GM12878 (cell line): Measurements from ENCODE around the gene TGFBR1. TPM values are rescaled to one million over a fixed set of nuclear protein-coding genes. Genes with fewer than 3 reads are reported as not detected.

Experiments used
- ATAC-seq: fragments of 200-7000 bp; cut with Tn5 transposase; 3 replicates; pipeline ENCODE4 v1.9.1; 2020; ENCODE audit warnings: mild to moderate bottlenecking, moderate library complexity
- BruUV-seq: library from RNA; stranded (reverse); fragments of 400-500 nt; replicated peaks from 2 replicates; lab custom pipeline; 2021; lab: Mats Ljungman, UMichigan
- CTCF ChIA-PET: fragments of 300-600 bp; sonication (Branson Sonifier 250); formaldehyde crosslinking; extraction: SDS; loops from one replicate; lab custom pipeline; 2021; ENCODE audit warnings: inconsistent platforms; lab: Yijun Ruan, JAX
- POLR2A ChIA-PET: fragments of 350-600 bp; formaldehyde crosslinking; extraction: SDS; loops from one replicate; lab custom pipeline; 2021; ENCODE audit warnings: inconsistent platforms; lab: Charles Lee
- RAD21 ChIA-PET: fragments of 300-600 bp; sonication (Branson Sonifier 250); formaldehyde crosslinking; loops from one replicate; lab custom pipeline; 2023; ENCODE audit warnings: antibody characterized with exemption; ENCODE audit not compliant: unreplicated experiment; lab: Charles Lee
- SMC1A ChIA-PET: fragments of 300-600 bp; sonication (Branson Sonifier 250); formaldehyde crosslinking; loops from one replicate; lab custom pipeline; 2023; ENCODE audit not compliant: unreplicated experiment, uncharacterized antibody; lab: Charles Lee
- DNase-seq: peaks from one replicate; pipeline ENCODE4 v3.0.0-alpha.2; 2011; ENCODE audit warnings: low read depth, low spot score
- FAIRE-seq: peaks from 3 replicates; lab custom pipeline; 2011; peaks lifted over from hg19 to GRCh38; lab: Jason Lieb, UNC
- H2AFZ ChIP-seq: 2 replicates; pipeline ENCODE4 v1.6.0; 2011; ENCODE audit warnings: low read depth, low read length, control low read depth; ENCODE audit not compliant: control insufficient read depth
- H3K27ac ChIP-seq: 2 replicates; pipeline ENCODE4 v1.5.1; 2011; ENCODE audit warnings: control low read depth; ENCODE audit not compliant: control insufficient read depth, insufficient read depth
- H3K27me3 ChIP-seq, 2 experiments: replicated peaks in 1 of 2; 2 replicates each; pipeline versions ENCODE4 v1.6.0 to v1.6.1; 2011; ENCODE audit warnings: low read length in 1 of 2; ENCODE audit not compliant: control insufficient read depth in 2 of 2, insufficient read depth in 2 of 2
- H3K36me3 ChIP-seq, 2 experiments: 2 replicates each; pipeline ENCODE4 v1.5.1; 2011; ENCODE audit warnings: low read length in 1 of 2; ENCODE audit not compliant: control insufficient read depth in 2 of 2, insufficient read depth in 2 of 2
- H3K4me1 ChIP-seq: 2 replicates; pipeline ENCODE4 v1.6.1; 2011; ENCODE audit warnings: mild to moderate bottlenecking, low read length, moderate library complexity, mixed read lengths; ENCODE audit not compliant: control insufficient read depth, insufficient read depth
- H3K4me2 ChIP-seq: 2 replicates; pipeline ENCODE4 v1.6.0; 2011; ENCODE audit warnings: control low read depth; ENCODE audit not compliant: control insufficient read depth, insufficient read depth
- H3K4me3 ChIP-seq: fragments of 200-600 bp; sonication (generic); 2 replicates; pipeline ENCODE4 v1.5.1; 2016
- H3K79me2 ChIP-seq: 2 replicates; pipeline ENCODE4 v1.6.0; 2011; ENCODE audit warnings: low read length; ENCODE audit not compliant: control insufficient read depth, insufficient read depth
- H3K9ac ChIP-seq: 2 replicates; pipeline ENCODE4 v1.8.0; 2011; ENCODE audit warnings: low read length, control low read depth, mixed read lengths; ENCODE audit not compliant: control insufficient read depth, insufficient read depth
- H3K9me3 ChIP-seq: replicated peaks from 3 replicates; pipeline ENCODE4 v1.5.1; 2011; ENCODE audit warnings: mild to moderate bottlenecking, low read length; ENCODE audit not compliant: control insufficient read depth, insufficient read depth
- H4K20me1 ChIP-seq: 2 replicates; pipeline ENCODE4 v1.6.0; 2011; ENCODE audit not compliant: control insufficient read depth, insufficient read depth
- CBFB ChIP-seq: IDR thresholded peaks from 2 replicates; pipeline ENCODE4 v1.6.1; 2016; ENCODE audit warnings: antibody characterized with exemption, low read depth
- CHD1 ChIP-seq: IDR thresholded peaks from 2 replicates; pipeline ENCODE4 v1.6.1; 2012; ENCODE audit warnings: low read depth, low read length, improper control_type of control experiment
- EED ChIP-seq: sonication (generic); IDR thresholded peaks from 2 replicates; pipeline ENCODE4 v1.6.1; 2016; ENCODE audit warnings: antibody characterized with exemption, low read depth
- HDAC6 ChIP-seq: fragments of 200-600 bp; sonication (generic); IDR thresholded peaks from one replicate; pipeline ENCODE4 v1.8.0; 2017; ENCODE audit warnings: antibody characterized with exemption; ENCODE audit not compliant: unreplicated experiment
- RBBP5 ChIP-seq: fragments of 200-600 bp; sonication (generic); conservative IDR thresholded peaks from 2 replicates; pipeline ENCODE4 v1.6.1; 2016
- RUNX3 ChIP-seq: IDR thresholded peaks from 2 replicates; pipeline ENCODE4 v1.6.1; 2012; ENCODE audit warnings: low read length, inconsistent platforms
- SP1 ChIP-seq: IDR thresholded peaks from one replicate; pipeline ENCODE4 v1.6.1; 2011; ENCODE audit warnings: low read depth, low read length
- STAT1 ChIP-seq: fragments of 450-650 bp; conservative IDR thresholded peaks from 2 replicates; pipeline ENCODE4 v1.6.1; 2014; ENCODE audit warnings: antibody characterized with exemption, mild to moderate bottlenecking
- TCF3 ChIP-seq: IDR thresholded peaks from 2 replicates; pipeline ENCODE4 v1.6.1; 2012; ENCODE audit warnings: low read depth, mild to moderate bottlenecking, low read length, borderline replicate concordance; ENCODE audit not compliant: insufficient read depth
- ZSCAN29 ChIP-seq: fragments of 450-650 bp; IDR thresholded peaks from 2 replicates; pipeline ENCODE4 v1.6.1; 2017; ENCODE audit warnings: mild to moderate bottlenecking, moderate library complexity
- ZZZ3 ChIP-seq: IDR thresholded peaks from 2 replicates; pipeline ENCODE4 v1.6.1; 2011; ENCODE audit warnings: low read depth; ENCODE audit not compliant: control insufficient read depth, insufficient read length
- WGBS: methylation state at CpG from one replicate; pipeline ENCODE4 v1.1.6; 2016; ENCODE audit warnings: low lambda C conversion rate; ENCODE audit not compliant: insufficient replicate concordance, insufficient coverage; ENCODE audit errors: missing lambda C conversion rate; 5-methylcytosine and 5-hydroxymethylcytosine counted together
- in situ Hi-C: fragments of 300-500 bp; cut with MboI; formaldehyde crosslinking; loops from 9 replicates; pipeline ENCODE4 v1.14.3; 2018; ENCODE audit warnings: mixed read lengths
- intact Hi-C: fragments of 100-400 bp; cut with micrococcal nuclease; formaldehyde crosslinking; loops from one replicate; pipeline ENCODE4 v1.14.2; 2022; ENCODE audit not compliant: unreplicated experiment
- polyA plus RNA-seq, 11 experiments: library from polyadenylated mRNA; depleted of rRNA in 4 of 11; unstranded in 6 of 11; stranded (reverse) in 5 of 11; fragments of >200 nt; fragmentation: Nextera tagmentation in 4 of 11; fragmentation: Illumina TruSeq in 1 of 11; extraction: Ambion mirVana in 4 of 11; extraction: Trizol in 1 of 11; gene quantifications; 1 replicate in 1 of 11; 2 replicates in 10 of 11; pipeline versions ENCODE4 v1.2.1 to v1.2.3, GENCODE V29; 2011 to 2016; ENCODE audit warnings: inconsistent platforms in 2 of 11, missing spikeins in 2 of 11, low read depth in 1 of 11
- total RNA-seq, 4 experiments: library from RNA; depleted of rRNA in 3 of 4; stranded (reverse); fragments of >200 nt in 3 of 4; fragmentation: Illumina TruSeq in 1 of 4; extraction: Trizol in 1 of 4; gene quantifications; 2 replicates each; pipeline versions ENCODE4 v1.2.1 to v1.2.3, GENCODE V29; 2013 to 2021
- TF ChIP-seq, protein P1 (sequence below): IDR thresholded peaks from 2 replicates; pipeline ENCODE4 v1.6.1; 2012; ENCODE audit warnings: low read depth, low read length, improper control_type of control experiment
- TF ChIP-seq, protein P2 (sequence below): IDR thresholded peaks from 2 replicates; pipeline ENCODE4 v1.6.1; 2011; ENCODE audit warnings: borderline replicate concordance, low read depth, mild to moderate bottlenecking, moderate library complexity, low read length; ENCODE audit not compliant: insufficient read depth, poor library complexity, severe bottlenecking

Gene TGFBR1
- total and polyA plus RNA-seq, 10 of the 15 experiments (the other 5 are each of a cell fraction or from before 2014, with no cell fraction given), result 2.9 to 27.2 (median 16.6) TPM

DNA sequence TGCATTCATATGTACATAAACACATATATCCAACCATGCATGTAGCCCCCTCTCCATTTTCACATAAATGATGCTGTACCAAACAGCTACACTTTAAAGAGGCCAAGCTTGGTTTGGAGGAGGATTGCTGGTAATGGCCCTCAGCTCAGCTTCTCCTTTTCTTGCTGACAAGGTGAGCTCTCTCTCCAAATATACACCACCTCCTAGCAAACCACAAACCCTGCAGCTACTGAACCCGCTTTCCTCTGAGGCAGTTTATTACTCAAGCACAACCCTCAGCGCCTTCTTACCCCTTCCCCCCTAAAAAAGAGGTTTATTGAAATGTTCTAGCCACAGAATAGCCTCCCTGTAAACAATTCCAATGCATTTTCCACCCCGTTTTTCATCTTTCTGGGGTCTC, 62.8 kb downstream of the TGFBR1 start:
- no peaks in the 10 kb centered on the region for H4K20me1 ChIP-seq
- no peak overlapping the region for H3K4me3 ChIP-seq
- in situ Hi-C loops (loop anchor here (10.0 kb wide), 3 partner anchors 1047 to 1267 kb away; no protein-coding TSS in a partner anchor), intact Hi-C loops (loop anchor here (5.0 kb wide), 1 partner anchor 1050 kb away; no protein-coding TSS in a partner anchor)
- no TSS peak for BruUV-seq
- FAIRE-seq (peak; percentile 13), DNase-seq (no peak), ATAC-seq (peak; percentile 62)
- H3K27me3 ChIP-seq, result no peaks in the 10 kb centered on the region
- CTCF ChIA-PET, result interaction anchor here (0.6 to 7.1 kb wide), 9 partner anchors 9 to 1428 kb away, joined by 3 to 131 read pairs (median 5); no protein-coding TSS in a partner anchor
- H3K27ac ChIP-seq, result no peak overlapping the region
- peaks cover 16% of the 10 kb centered on the region for H3K4me1 ChIP-seq
- no peak overlapping the region for H3K9ac ChIP-seq
- 0 out of 2 replicates have a peak overlapping the region, but pooled peaks have one; percentile 28 for H3K4me2 ChIP-seq
- no peak for TF ChIP-seq CHD1
- TF ChIP-seq RUNX3, result peak; percentile 91
- 0 out of 2 replicates have a peak, but pooled peaks have one; percentile 50 for TF ChIP-seq CBFB
- 19% methylated on average over 3 of the region's 3 CpGs for WGBS
- POLR2A ChIA-PET, result interaction anchor here (1.2 to 1.9 kb wide), 2 partner anchors 14 to 49 kb away, joined by 3 to 9 read pairs; no protein-coding TSS in a partner anchor
- no peak overlapping the region for H2AFZ ChIP-seq
- no peaks in the 10 kb centered on the region for H3K79me2 ChIP-seq
- no peaks in the 10 kb centered on the region for H3K36me3 ChIP-seq
- RAD21 ChIA-PET, result interaction anchor here (1.3 to 7.1 kb wide), 3 partner anchors 14 to 73 kb away, joined by 3 to 147 read pairs (median 5); partner anchors contain the start of genes ALG2 and SEC61B
- no peaks in the 10 kb centered on the region for H3K9me3 ChIP-seq
- SMC1A ChIA-PET, result interaction anchor here (0.5 to 9.2 kb wide), 7 partner anchors 10 to 69 kb away, joined by 3 to 150 read pairs (median 4); no protein-coding TSS in a partner anchor

DNA sequence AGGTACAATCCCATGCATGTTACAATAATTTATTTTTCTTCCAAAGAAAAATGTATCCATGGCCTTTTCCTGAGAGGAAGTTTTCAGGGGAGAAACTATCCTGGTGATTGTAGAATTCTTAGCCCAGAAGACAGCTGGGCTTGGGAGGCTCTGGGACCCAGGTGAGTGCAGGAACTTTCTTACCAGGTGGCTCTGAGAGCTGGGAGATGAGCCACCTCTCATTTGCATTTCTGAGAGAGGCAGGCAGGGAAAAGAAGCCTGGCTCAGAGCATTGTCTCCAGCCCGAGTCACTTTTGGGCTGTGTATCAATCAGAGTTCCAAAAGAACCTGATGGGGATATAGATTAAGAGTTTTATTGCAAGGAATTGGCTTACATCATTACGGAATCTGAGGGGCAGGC, 64.2 kb downstream of the TGFBR1 start:
- Histone ChIP-seq H3K4me3 (no peak overlapping the region), H3K27ac (no peak overlapping the region), H3K36me3 (no peaks in the 10 kb centered on the region), H3K4me2 (no peak overlapping the region), H3K9ac (no peak overlapping the region), H3K4me1 (peaks cover 22% of the 10 kb centered on the region), H4K20me1 (no peaks in the 10 kb centered on the region), H3K9me3 (no peaks in the 10 kb centered on the region), H2AFZ (no peak overlapping the region), H3K79me2 (no peaks in the 10 kb centered on the region), H3K27me3 (no peaks in the 10 kb centered on the region)
- intact Hi-C loops (loop anchor here (5.0 kb wide), 1 partner anchor 1048 kb away; no protein-coding TSS in a partner anchor), in situ Hi-C loops (loop anchor here (10.0 kb wide), 3 partner anchors 1046 to 1266 kb away; no protein-coding TSS in a partner anchor)
- FAIRE-seq (no peak), ATAC-seq (no peak), DNase-seq (no peak)
- POLR2A ChIA-PET, result no interaction called here
- BruUV-seq, result no TSS peak
- SMC1A ChIA-PET, result no interaction called here
- RAD21 ChIA-PET, result interaction anchor here (7.1 kb wide), 1 partner anchor 12 kb away, joined by 147 read pairs; no protein-coding TSS in a partner anchor
- CTCF ChIA-PET, result interaction anchor here (7.1 kb wide), 1 partner anchor 16 kb away, joined by 131 read pairs; no protein-coding TSS in a partner anchor
- 45% methylated on average over 2 of the region's 2 CpGs for WGBS
- TF ChIP-seq ZZZ3 (no peak), HDAC6 (no peak), RBBP5 (no peak), STAT1 (no peak), EED (no peak), TCF3 (no peak), SP1 (no peak), ZSCAN29 (no peak)
- TF ChIP-seq, protein P1, sequence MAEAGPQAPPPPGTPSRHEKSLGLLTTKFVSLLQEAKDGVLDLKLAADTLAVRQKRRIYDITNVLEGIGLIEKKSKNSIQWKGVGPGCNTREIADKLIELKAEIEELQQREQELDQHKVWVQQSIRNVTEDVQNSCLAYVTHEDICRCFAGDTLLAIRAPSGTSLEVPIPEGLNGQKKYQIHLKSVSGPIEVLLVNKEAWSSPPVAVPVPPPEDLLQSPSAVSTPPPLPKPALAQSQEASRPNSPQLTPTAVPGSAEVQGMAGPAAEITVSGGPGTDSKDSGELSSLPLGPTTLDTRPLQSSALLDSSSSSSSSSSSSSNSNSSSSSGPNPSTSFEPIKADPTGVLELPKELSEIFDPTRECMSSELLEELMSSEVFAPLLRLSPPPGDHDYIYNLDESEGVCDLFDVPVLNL, result no peak
- TF ChIP-seq, protein P2, sequence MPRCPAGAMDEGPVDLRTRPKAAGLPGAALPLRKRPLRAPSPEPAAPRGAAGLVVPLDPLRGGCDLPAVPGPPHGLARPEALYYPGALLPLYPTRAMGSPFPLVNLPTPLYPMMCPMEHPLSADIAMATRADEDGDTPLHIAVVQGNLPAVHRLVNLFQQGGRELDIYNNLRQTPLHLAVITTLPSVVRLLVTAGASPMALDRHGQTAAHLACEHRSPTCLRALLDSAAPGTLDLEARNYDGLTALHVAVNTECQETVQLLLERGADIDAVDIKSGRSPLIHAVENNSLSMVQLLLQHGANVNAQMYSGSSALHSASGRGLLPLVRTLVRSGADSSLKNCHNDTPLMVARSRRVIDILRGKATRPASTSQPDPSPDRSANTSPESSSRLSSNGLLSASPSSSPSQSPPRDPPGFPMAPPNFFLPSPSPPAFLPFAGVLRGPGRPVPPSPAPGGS, result no peak
